K562 (cell line): ENCODE data around the gene MYL6B. TPM values are rescaled to one million over a fixed set of nuclear protein-coding genes. Genes with fewer than 3 reads are reported as not detected.

Experiments
- CBFB ChIP-seq: sonication (generic); formaldehyde crosslinking; IDR thresholded peaks from 2 replicates; pipeline ENCODE4 v1.4.0; 2020; ENCODE audit warnings: mild to moderate bottlenecking, missing genetic modification reagents
- CREB1 ChIP-seq, 2 experiments: sonication (generic) in 1 of 2; formaldehyde crosslinking in 1 of 2; IDR thresholded peaks; 2 replicates each; pipeline versions ENCODE4 v1.6.1 to v1.8.0; 2012 to 2022; ENCODE audit warnings: inconsistent platforms in 1 of 2, mild to moderate bottlenecking in 1 of 2, missing genetic modification reagents in 1 of 2, moderate library complexity in 1 of 2
- E2F5 ChIP-seq: sonication (generic); formaldehyde crosslinking; IDR thresholded peaks from 2 replicates; pipeline ENCODE4 v1.8.0; 2022; ENCODE audit warnings: mild to moderate bottlenecking, missing genetic modification reagents
- FOXK2 ChIP-seq, 2 experiments: fragments of 450-650 bp; IDR thresholded peaks in 1 of 2; conservative IDR thresholded peaks in 1 of 2; 2 replicates each; pipeline ENCODE4 v1.6.1; 2016; ENCODE audit warnings: low read depth in 2 of 2, mild to moderate bottlenecking in 1 of 2
- HMGXB4 ChIP-seq: sonication (generic); formaldehyde crosslinking; IDR thresholded peaks from 2 replicates; pipeline ENCODE4 v1.8.1; 2023; ENCODE audit warnings: mild to moderate bottlenecking, missing genetic modification reagents
- MNT ChIP-seq, 2 experiments: fragments of 450-650 bp; conservative IDR thresholded peaks; 2 replicates each; pipeline ENCODE4 v1.6.1; 2017; ENCODE audit warnings: mild to moderate bottlenecking in 2 of 2, moderate library complexity in 2 of 2
- POLR2H ChIP-seq: IDR thresholded peaks from 2 replicates; pipeline ENCODE4 v1.6.1; 2016; ENCODE audit warnings: missing genetic modification characterization, low read depth, mild to moderate bottlenecking, control low read depth, missing compliant biosample characterization, moderate library complexity
- RBM22 ChIP-seq: fragments of 200-400 bp; formaldehyde crosslinking; IDR thresholded peaks from 2 replicates; pipeline ENCODE4 v1.6.1; 2018; ENCODE audit warnings: low read length, low read depth; ENCODE audit not compliant: poor library complexity, severe bottlenecking
- SRF ChIP-seq, 2 experiments: fragments of 250-450, 450-650 bp in 1 of 2; sonication (Bioruptor Pico) in 1 of 2; sonication (generic) in 1 of 2; formaldehyde crosslinking; IDR thresholded peaks; 2 replicates each; pipeline versions ENCODE4 v1.5.0 to v1.5.1; 2020 to 2022; ENCODE audit warnings: mild to moderate bottlenecking in 1 of 2, missing genetic modification reagents in 1 of 2
- TOE1 ChIP-seq, 2 experiments: fragments of 450-650 bp in 1 of 2; sonication (generic) in 1 of 2; formaldehyde crosslinking in 1 of 2; IDR thresholded peaks; 2 replicates each; pipeline versions ENCODE4 v1.7.1 to v1.8.0; 2016 to 2022; ENCODE audit warnings: borderline replicate concordance in 2 of 2, mild to moderate bottlenecking in 2 of 2, antibody characterized with exemption in 1 of 2, inconsistent platforms in 1 of 2, low read depth in 1 of 2, missing genetic modification reagents in 1 of 2, moderate library complexity in 1 of 2
- YY1 ChIP-seq, 3 experiments: IDR thresholded peaks; 2 replicates each; pipeline ENCODE4 v1.6.1; 2011; ENCODE audit warnings: low read length in 2 of 3, mild to moderate bottlenecking in 2 of 3, moderate library complexity in 2 of 3, borderline replicate concordance in 1 of 3, control low read depth in 1 of 3, low read depth in 1 of 3; ENCODE audit not compliant: insufficient read depth in 3 of 3, insufficient replicate concordance in 2 of 3, control insufficient read depth in 1 of 3, insufficient read length in 1 of 3; ENCODE audit errors: extremely low read depth in 1 of 3
- ZC3H4 ChIP-seq: sonication (generic); formaldehyde crosslinking; IDR thresholded peaks from 2 replicates; pipeline ENCODE4 v1.9.0; 2021; ENCODE audit warnings: missing genetic modification reagents, borderline replicate concordance
- ZFPM2 ChIP-seq: fragments of 250-450 bp; sonication (Bioruptor Pico); IDR thresholded peaks from 2 replicates; pipeline ENCODE4 v1.5.1; 2022; ENCODE audit warnings: mild to moderate bottlenecking
- ZNF395 ChIP-seq: fragments of 200-800 bp; sonication (Bioruptor generic); IDR thresholded peaks from 2 replicates; pipeline ENCODE4 v1.6.1; 2017; ENCODE audit warnings: missing genetic modification characterization, missing compliant biosample characterization
- ZNF584 ChIP-seq: fragments of 200-800 bp; sonication (Bioruptor generic); IDR thresholded peaks from 2 replicates; pipeline ENCODE4 v1.6.1; 2016; ENCODE audit warnings: low read depth, mild to moderate bottlenecking, missing genetic modification characterization, missing compliant biosample characterization
- polyA plus RNA-seq, 8 experiments: library from polyadenylated mRNA; depleted of rRNA in 4 of 8; stranded (reverse) in 5 of 8; unstranded in 3 of 8; fragments of >200 nt; fragmentation: Nextera tagmentation in 2 of 8; fragmentation: Illumina TruSeq in 1 of 8; extraction: Ambion mirVana in 2 of 8; extraction: Trizol in 1 of 8; gene quantifications; 2 replicates each; pipeline versions ENCODE4 v1.2.1 to v1.2.3, GENCODE V29; 2011 to 2014; ENCODE audit warnings: inconsistent platforms in 1 of 8, missing spikeins in 1 of 8
- total RNA-seq, 7 experiments: library from RNA; depleted of rRNA in 6 of 7; stranded (reverse); fragments of >200 nt in 6 of 7; fragmentation: Illumina TruSeq in 2 of 7; extraction: Trizol in 2 of 7; gene quantifications; 2 replicates each; pipeline versions ENCODE4 v1.2.1 to v1.2.3, GENCODE V29; 2011 to 2021; ENCODE audit warnings: low replicate concordance in 1 of 7

The MYL6B gene
- total and polyA plus RNA-seq, 9 of the 15 experiments (the other 6 are each of a cell fraction or from before 2014, with no cell fraction given), result 42.8 to 77.3 (median 68.6) TPM

- TF ChIP-seq HMGXB4 (peak; percentile 22; the same call in 1 of the 2 replicates), ZFPM2 (CRISPR knock-in tag) (no peak), E2F5 (0 out of 2 replicates have a peak, but pooled peaks have one; percentile 51), YY1 (IDR thresholded peaks at IDR 0.05; ENCODE audit: borderline replicate concordance in 1 of 3, control insufficient read depth in 1 of 3, extremely low read depth in 1 of 3, insufficient read depth in 3 of 3, insufficient read length in 1 of 3, insufficient replicate concordance in 2 of 3, low read depth in 1 of 3, low read length in 2 of 3) (peak in 2 of 3 experiments; percentile 43 to 56), FOXK2 (conservative IDR thresholded peaks at IDR 0.05 in 1 of 2, IDR thresholded peaks at IDR 0.05 in 1 of 2; ENCODE audit: low read depth in 2 of 2) (peak; percentile 18 to 43; a peak in 2 of 4 replicates), ZNF395 (peak; percentile 32; the same call in 1 of the 2 replicates), RBM22 (peak; percentile 95), POLR2H (peak; percentile 88), MNT (conservative IDR thresholded peaks at IDR 0.05) (peak; percentile 97), CBFB (CRISPR knock-in tag) (0 out of 2 replicates have a peak, but pooled peaks have one; percentile 15), CREB1 (IDR thresholded peaks at IDR 0.05) (peak; percentile 82), CREB1 (CRISPR knock-in tag; IDR thresholded peaks at IDR 0.05) (peak; percentile 83), ZNF584 (CRISPR knock-in tag) (no peak), SRF (CRISPR knock-in tag; IDR thresholded peaks at IDR 0.05) (peak in 1 of 2 experiments; percentile 89; a peak in 2 of 4 replicates), TOE1 (IDR thresholded peaks at IDR 0.05; ENCODE audit: borderline replicate concordance) (0 out of 2 replicates have a peak, but pooled peaks have one; percentile 48), TOE1 (CRISPR knock-in tag; IDR thresholded peaks at IDR 0.05; ENCODE audit: borderline replicate concordance, low read depth) (no peak), ZC3H4 (CRISPR knock-in tag) (0 out of 2 replicates have a peak, but pooled peaks have one; percentile 24)
These were observed 24.3 kb upstream of the MYL6B start, which contains the start of gene ESYT1 (continued) for GRCh38 chr12:56127888-56128669.
